ENCODE data around the gene TM4SF1. TPM values are rescaled to one million over a fixed set of nuclear protein-coding genes. Genes with fewer than 3 reads are reported as not detected.

The TM4SF1 gene
- total RNA-seq, 2 donors from 2014 or later: 211 to 341 TPM

DNA sequence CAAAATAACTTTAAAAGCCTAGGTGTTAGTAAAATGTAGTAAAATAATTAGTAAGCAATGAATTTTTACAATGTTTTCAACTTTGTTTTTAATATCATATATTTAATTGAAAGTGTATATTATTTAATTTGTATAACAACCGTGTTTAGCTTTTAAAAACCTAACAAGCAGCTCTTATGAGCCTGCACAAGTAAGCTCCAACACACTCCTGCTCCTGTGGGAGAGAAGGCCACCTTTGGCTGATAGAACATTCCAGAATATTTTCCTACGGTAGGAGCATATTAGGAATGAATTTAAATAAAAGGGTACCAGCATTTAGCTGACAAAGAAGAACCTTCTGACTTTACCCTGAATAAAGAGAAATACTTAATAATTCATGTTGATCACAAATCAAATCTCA is 40.3 kb upstream of the TM4SF1 start:
- Histone ChIP-seq H3K27ac (no peak overlapping the region), H3K27me3 (no peaks in the 10 kb centered on the region)

DNA sequence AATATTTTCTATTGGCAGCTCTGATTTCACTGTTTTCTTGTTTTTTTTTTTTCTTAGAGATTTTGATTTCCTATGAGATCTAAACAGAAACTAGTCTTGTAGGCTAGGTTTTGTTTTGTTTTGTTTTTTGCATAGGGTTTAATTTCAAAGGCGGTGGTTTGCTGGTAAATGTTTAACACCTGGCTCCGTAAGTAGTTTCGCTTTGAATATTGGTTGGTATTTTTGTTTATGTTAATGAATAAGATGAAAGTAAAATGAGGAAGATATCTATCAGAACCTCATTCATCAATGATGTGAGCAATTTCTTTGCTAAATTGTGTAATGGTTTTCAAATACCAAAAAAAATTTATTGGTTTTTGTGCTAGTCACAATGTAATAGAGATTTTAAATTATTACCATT is 39.7 kb upstream of the TM4SF1 start:
- Histone ChIP-seq H3K27me3 (no peaks in the 10 kb centered on the region), H3K4me3 (no peak overlapping the region), H3K27ac (no peak overlapping the region), H3K36me3 (no peaks in the 10 kb centered on the region), H3K4me1 (no peaks in the 10 kb centered on the region), H3K9me3 (no peaks in the 10 kb centered on the region)
- TF ChIP-seq, protein P1, sequence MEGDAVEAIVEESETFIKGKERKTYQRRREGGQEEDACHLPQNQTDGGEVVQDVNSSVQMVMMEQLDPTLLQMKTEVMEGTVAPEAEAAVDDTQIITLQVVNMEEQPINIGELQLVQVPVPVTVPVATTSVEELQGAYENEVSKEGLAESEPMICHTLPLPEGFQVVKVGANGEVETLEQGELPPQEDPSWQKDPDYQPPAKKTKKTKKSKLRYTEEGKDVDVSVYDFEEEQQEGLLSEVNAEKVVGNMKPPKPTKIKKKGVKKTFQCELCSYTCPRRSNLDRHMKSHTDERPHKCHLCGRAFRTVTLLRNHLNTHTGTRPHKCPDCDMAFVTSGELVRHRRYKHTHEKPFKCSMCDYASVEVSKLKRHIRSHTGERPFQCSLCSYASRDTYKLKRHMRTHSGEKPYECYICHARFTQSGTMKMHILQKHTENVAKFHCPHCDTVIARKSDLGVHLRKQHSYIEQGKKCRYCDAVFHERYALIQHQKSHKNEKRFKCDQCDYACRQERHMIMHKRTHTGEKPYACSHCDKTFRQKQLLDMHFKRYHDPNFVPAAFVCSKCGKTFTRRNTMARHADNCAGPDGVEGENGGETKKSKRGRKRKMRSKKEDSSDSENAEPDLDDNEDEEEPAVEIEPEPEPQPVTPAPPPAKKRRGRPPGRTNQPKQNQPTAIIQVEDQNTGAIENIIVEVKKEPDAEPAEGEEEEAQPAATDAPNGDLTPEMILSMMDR (IDR thresholded peaks at IDR 0.05): no peak
- no peak for DNase-seq (ENCODE audit: low spot score)

More for the DNA sequence above, 40.3 kb upstream of the TM4SF1 start:
- Histone ChIP-seq H3K4me3 (no peak overlapping the region), H3K9me3 (no peaks in the 10 kb centered on the region), H3K36me3 (no peaks in the 10 kb centered on the region), H3K4me1 (no peaks in the 10 kb centered on the region)
- TF ChIP-seq, protein P1 (IDR thresholded peaks at IDR 0.05): no peak
- DNase-seq (ENCODE audit: low spot score): no peak

DNA sequence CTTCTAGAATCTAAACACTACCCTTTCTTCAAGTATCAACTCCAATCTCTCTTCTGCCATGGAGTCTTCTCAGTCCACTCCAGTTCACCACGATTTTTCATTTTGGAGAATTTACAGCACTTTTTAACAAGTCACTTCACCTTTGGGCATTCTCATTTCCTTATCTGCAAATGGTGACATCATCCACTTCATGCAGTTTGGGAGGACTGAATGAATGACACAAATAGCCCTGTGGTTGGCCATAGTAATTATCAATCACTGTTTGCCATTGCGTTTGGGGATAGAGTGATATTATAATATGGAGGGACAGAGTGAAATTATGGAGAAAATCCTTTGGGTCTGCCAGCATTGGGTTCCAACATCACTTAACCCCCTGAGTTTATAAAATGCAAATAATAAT is 38.0 kb upstream of the TM4SF1 start:
- Histone ChIP-seq H3K36me3 (no peaks in the 10 kb centered on the region), H3K4me1 (no peaks in the 10 kb centered on the region), H3K4me3 (no peak overlapping the region), H3K9me3 (no peaks in the 10 kb centered on the region), H3K27ac (peak overlapping the region in 1 of 2 donors; percentile 50), H3K27me3 (no peaks in the 10 kb centered on the region)
- DNase-seq (ENCODE audit: low spot score): no peak
- TF ChIP-seq, protein P1 (IDR thresholded peaks at IDR 0.05): no peak

DNA sequence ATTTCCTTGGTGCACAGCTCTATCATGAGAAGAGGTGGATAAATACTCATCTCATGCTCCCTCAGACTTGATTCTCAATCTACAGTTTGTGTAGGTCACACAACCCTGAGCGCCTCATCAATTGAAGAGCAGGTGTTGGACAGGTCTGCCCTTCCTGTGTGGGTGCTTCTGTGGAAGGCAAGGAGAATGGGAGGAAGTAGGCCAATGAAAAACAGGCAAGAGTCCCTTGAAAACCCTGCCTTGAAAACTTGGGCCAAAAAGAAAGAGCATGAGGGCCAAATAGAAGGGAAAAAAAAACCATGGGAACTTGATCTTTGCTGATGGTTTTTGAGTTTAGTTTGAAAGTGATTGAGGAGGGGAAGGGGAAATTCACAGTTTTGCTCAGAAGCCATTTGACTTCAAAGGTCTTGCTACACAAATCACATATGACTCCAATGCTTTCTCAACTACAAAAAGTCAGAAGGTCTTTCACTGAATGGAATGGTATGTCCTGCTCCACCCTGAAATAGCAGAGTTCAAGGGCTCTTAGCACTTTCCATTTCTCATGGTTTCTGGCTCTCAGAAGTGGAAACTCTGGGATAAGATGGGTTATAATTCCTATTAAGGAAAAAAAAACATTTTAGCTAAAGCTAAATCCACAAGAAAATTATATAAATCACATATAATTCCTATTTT is 37.2 kb upstream of the TM4SF1 start:
- H3K9me3 ChIP-seq: no peaks in the 10 kb centered on the region
- H3K4me1 ChIP-seq: no peaks in the 10 kb centered on the region
- H3K27ac ChIP-seq: peak overlapping the region in 1 of 2 donors; percentile 50
- TF ChIP-seq, protein P1 (IDR thresholded peaks at IDR 0.05): no peak
- H3K36me3 ChIP-seq: no peaks in the 10 kb centered on the region
- no peak overlapping the region for H3K4me3 ChIP-seq
- H3K27me3 ChIP-seq: no peaks in the 10 kb centered on the region
- DNase-seq (ENCODE audit: low spot score): no peak

DNA sequence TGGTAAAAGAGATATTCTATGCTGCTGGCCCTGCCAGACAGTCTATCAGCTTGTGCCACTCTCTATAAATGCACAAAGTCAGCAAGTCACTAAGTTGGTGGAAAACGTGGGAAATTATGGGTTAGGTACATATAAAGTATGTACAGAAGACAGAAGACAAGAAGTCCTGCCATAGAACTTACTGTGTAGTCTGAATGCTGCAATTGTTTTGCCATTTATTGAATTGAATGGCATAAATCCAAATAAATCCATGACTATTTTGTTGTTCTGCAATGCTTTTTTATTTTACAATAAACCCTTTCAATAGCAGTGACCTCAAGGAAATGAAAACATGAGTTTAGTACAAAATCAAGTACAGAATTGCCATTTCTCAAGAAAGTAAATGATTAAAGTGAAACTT is 34.1 kb upstream of the TM4SF1 start:
- Histone ChIP-seq H3K4me1 (no peaks in the 10 kb centered on the region), H3K27me3 (no peaks in the 10 kb centered on the region), H3K36me3 (no peaks in the 10 kb centered on the region), H3K27ac (no peak overlapping the region), H3K9me3 (no peaks in the 10 kb centered on the region), H3K4me3 (no peak overlapping the region)
- TF ChIP-seq, protein P1 (IDR thresholded peaks at IDR 0.05): no peak
- DNase-seq (ENCODE audit: low spot score): no peak

DNA sequence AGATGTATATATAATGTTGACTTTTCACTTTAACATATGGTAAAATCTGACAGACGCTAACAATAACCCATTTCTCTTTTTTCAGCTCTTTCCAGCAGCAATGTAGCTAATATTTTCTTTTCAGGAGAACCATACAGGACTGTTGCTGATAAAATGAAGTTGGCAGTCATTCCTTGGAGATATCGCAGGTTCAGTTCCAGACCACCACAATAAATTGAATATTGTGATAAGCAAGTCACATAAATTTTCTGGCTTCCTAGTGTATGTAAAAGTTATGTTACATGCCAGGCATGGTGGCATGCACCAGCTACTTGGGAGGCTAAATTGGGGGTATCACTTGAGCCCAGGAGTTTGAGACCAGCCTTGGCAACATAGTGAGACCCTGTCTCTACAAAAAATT is 31.9 kb upstream of the TM4SF1 start:
- H3K4me3 ChIP-seq: no peak overlapping the region
- H3K4me1 ChIP-seq: no peaks in the 10 kb centered on the region
- no peak overlapping the region for H3K27ac ChIP-seq
- H3K27me3 ChIP-seq: no peaks in the 10 kb centered on the region
- H3K9me3 ChIP-seq: no peaks in the 10 kb centered on the region
- no peak for DNase-seq (ENCODE audit: low spot score)
- no peaks in the 10 kb centered on the region for H3K36me3 ChIP-seq
- TF ChIP-seq, protein P1 (IDR thresholded peaks at IDR 0.05): no peak

Data from right atrium auricular region (tissue), 2 donors.